WTC11 (cell line): ENCODE results near the gene CCDC24. TPM values are rescaled to one million over a fixed set of nuclear protein-coding genes. Genes with fewer than 3 reads are reported as not detected.

ENCODE experiments used
- ARID4B ChIP-seq: sonication (generic); formaldehyde crosslinking; IDR thresholded peaks from 2 replicates; pipeline ENCODE4 v1.8.0; 2023; ENCODE audit warnings: missing genetic modification reagents, mild to moderate bottlenecking, borderline replicate concordance
- CREM ChIP-seq: sonication (generic); formaldehyde crosslinking; IDR thresholded peaks from 2 replicates; pipeline ENCODE4 v1.8.1; 2022; ENCODE audit warnings: mild to moderate bottlenecking, missing genetic modification reagents, moderate library complexity
- E2F1 ChIP-seq: sonication (generic); formaldehyde crosslinking; IDR thresholded peaks from 2 replicates; pipeline ENCODE4 v1.8.0; 2022; ENCODE audit warnings: mild to moderate bottlenecking, missing genetic modification reagents
- ELF4 ChIP-seq: sonication (generic); formaldehyde crosslinking; IDR thresholded peaks from 2 replicates; pipeline ENCODE4 v1.8.1; 2022; ENCODE audit warnings: low read depth, mild to moderate bottlenecking, moderate library complexity, missing genetic modification reagents
- FOXK1 ChIP-seq: sonication (generic); formaldehyde crosslinking; IDR thresholded peaks from 2 replicates; pipeline ENCODE4 v1.8.0; 2022; ENCODE audit warnings: mild to moderate bottlenecking, moderate library complexity, missing genetic modification reagents
- GABPB1 ChIP-seq: sonication (generic); formaldehyde crosslinking; IDR thresholded peaks from 2 replicates; pipeline ENCODE4 v1.8.1; 2023; ENCODE audit warnings: mild to moderate bottlenecking, missing genetic modification reagents
- GTF2I ChIP-seq: fragments of 250-450 bp; sonication (Bioruptor Pico); conservative IDR thresholded peaks from 2 replicates; pipeline ENCODE4 v1.4.0; 2021; ENCODE audit warnings: mild to moderate bottlenecking
- JAZF1 ChIP-seq: fragments of 250-450 bp; sonication (Bioruptor Pico); IDR thresholded peaks from 2 replicates; pipeline ENCODE4 v1.9.0; 2021; ENCODE audit warnings: moderate library complexity, mild to moderate bottlenecking, inconsistent platforms
- JUN ChIP-seq: sonication (generic); formaldehyde crosslinking; IDR thresholded peaks from 2 replicates; pipeline ENCODE4 v1.8.0; 2023; ENCODE audit warnings: mild to moderate bottlenecking, missing genetic modification reagents
- MAX ChIP-seq: sonication (generic); formaldehyde crosslinking; IDR thresholded peaks from 2 replicates; pipeline ENCODE4 v1.8.0; 2022; ENCODE audit warnings: mild to moderate bottlenecking, missing genetic modification reagents
- MLX ChIP-seq: sonication (generic); formaldehyde crosslinking; IDR thresholded peaks from 2 replicates; pipeline ENCODE4 v1.8.1; 2023; ENCODE audit warnings: mild to moderate bottlenecking, missing genetic modification reagents, moderate library complexity
- PRDM15 ChIP-seq: sonication (generic); formaldehyde crosslinking; IDR thresholded peaks from 2 replicates; pipeline ENCODE4 v1.8.0; 2022; ENCODE audit warnings: missing genetic modification reagents
- SMAD4 ChIP-seq: sonication (generic); formaldehyde crosslinking; IDR thresholded peaks from 2 replicates; pipeline ENCODE4 v1.8.0; 2022; ENCODE audit warnings: mild to moderate bottlenecking, missing genetic modification reagents
- STAT6 ChIP-seq: sonication (generic); formaldehyde crosslinking; conservative IDR thresholded peaks from 2 replicates; pipeline ENCODE4 v1.8.1; 2023; ENCODE audit warnings: mild to moderate bottlenecking, low read depth, missing genetic modification reagents, moderate library complexity
- TCF7 ChIP-seq: sonication (generic); formaldehyde crosslinking; IDR thresholded peaks from 2 replicates; pipeline ENCODE4 v1.8.0; 2022; ENCODE audit warnings: mild to moderate bottlenecking, low read depth, missing genetic modification reagents, moderate library complexity
- ZNF121 ChIP-seq: sonication (generic); formaldehyde crosslinking; IDR thresholded peaks from 2 replicates; pipeline ENCODE4 v1.8.0; 2023; ENCODE audit warnings: missing genetic modification reagents
- ZNF138 ChIP-seq: sonication (generic); formaldehyde crosslinking; conservative IDR thresholded peaks from 2 replicates; pipeline ENCODE4 v1.8.1; 2022; ENCODE audit warnings: mild to moderate bottlenecking, moderate library complexity, missing genetic modification reagents
- ZNF232 ChIP-seq: sonication (generic); formaldehyde crosslinking; IDR thresholded peaks from 2 replicates; pipeline ENCODE4 v1.8.0; 2022; ENCODE audit warnings: mild to moderate bottlenecking, missing genetic modification reagents
- ZNF532 ChIP-seq: fragments of 250-450 bp; sonication (Bioruptor Pico); IDR thresholded peaks from 2 replicates; pipeline ENCODE4 v1.9.0; 2021; ENCODE audit warnings: mild to moderate bottlenecking, borderline replicate concordance
- ZNF671 ChIP-seq: fragments of 250-450 bp; sonication (Bioruptor Pico); IDR thresholded peaks from 2 replicates; pipeline ENCODE4 v1.8.0; 2021; ENCODE audit warnings: mild to moderate bottlenecking
- total RNA-seq: library from RNA; stranded (reverse); gene quantifications from 3 replicates; pipeline ENCODE4 v1.2.3, GENCODE V29; 2021

CCDC24 gene
- total RNA-seq, 1 experiment from 2014 or later: 12.1 TPM

- TF ChIP-seq ZNF532 (CRISPR knock-in tag) (no peak), JAZF1 (CRISPR knock-in tag) (no peak), ZNF232 (CRISPR knock-in tag) (0 out of 2 replicates have a peak, but pooled peaks have one; percentile 50), PRDM15 (CRISPR knock-in tag) (peak; percentile 64), GABPB1 (CRISPR knock-in tag) (peak; percentile 61), TCF7 (CRISPR knock-in tag) (no peak), JUN (CRISPR knock-in tag) (no peak), STAT6 (CRISPR knock-in tag) (no peak), FOXK1 (CRISPR knock-in tag) (no peak), E2F1 (CRISPR knock-in tag) (0 out of 2 replicates have a peak, but pooled peaks have one; percentile 3), ZNF671 (CRISPR knock-in tag) (no peak), GTF2I (no peak), CREM (CRISPR knock-in tag) (no peak), ZNF121 (no peak), SMAD4 (no peak), MLX (CRISPR knock-in tag) (0 out of 2 replicates have a peak, but pooled peaks have one; percentile 24), MAX (peak; percentile 61; the same call in 1 of the 2 replicates), ZNF138 (no peak; the same call in 1 of the 2 replicates), ARID4B (CRISPR knock-in tag) (peak; percentile 38; the same call in 1 of the 2 replicates), ELF4 (CRISPR knock-in tag) (no peak)
Observed at GRCh38 chr1:43991476-43992231, at the start of gene CCDC24 (continued).
